CD4-positive, alpha-beta memory T cell (primary cell): ENCODE results near the gene RPS25. TPM values are rescaled to one million over a fixed set of nuclear protein-coding genes. Genes with fewer than 3 reads are reported as not detected.
A peak's percentile ranks its signal among the peaks of the same experiment; 100 is the strongest.
"Not testable (repeated sequence)": the region's sequence is repeated elsewhere in the genome, so short reads cannot be mapped to it uniquely, and the experiment has no call there.

Experiments used
- CTCF ChIA-PET: fragments of 350-600 bp; sonication (Branson Sonifier 250); formaldehyde crosslinking; loops from one replicate; lab custom pipeline; 2021; ENCODE audit warnings: inconsistent platforms; ENCODE audit not compliant: partially characterized antibody; lab: Charles Lee
- POLR2A ChIA-PET: fragments of 350-600 bp; sonication (Branson Sonifier 250); formaldehyde crosslinking; loops from one replicate; lab custom pipeline; 2021; ENCODE audit not compliant: partially characterized antibody; lab: Charles Lee
- DNase-seq, 5 donors: peaks; one replicate each; pipeline versions ENCODE4 v3.0.0 to v3.0.0-alpha.2; 2020 to 2022; ENCODE audit warnings: mixed read lengths in 1 of 5
- H3K27ac ChIP-seq: one replicate; pipeline ENCODE4 v1.7.0; 2013; ENCODE audit warnings: low read depth, low read length
- H3K27me3 ChIP-seq: 2 replicates; pipeline ENCODE4 v1.7.0; 2013; ENCODE audit warnings: mild to moderate bottlenecking, low read length, moderate library complexity; ENCODE audit not compliant: insufficient read depth
- H3K36me3 ChIP-seq: 2 replicates; pipeline ENCODE4 v1.7.0; 2013; ENCODE audit warnings: mild to moderate bottlenecking, low read length, moderate library complexity; ENCODE audit not compliant: insufficient read depth
- H3K4me1 ChIP-seq: 2 replicates; pipeline ENCODE4 v1.7.0; 2013; ENCODE audit warnings: mild to moderate bottlenecking, low read length, moderate library complexity; ENCODE audit not compliant: insufficient read depth
- H3K4me3 ChIP-seq, 2 donors: one replicate each; pipeline ENCODE4 v1.7.0; 2013; ENCODE audit warnings: low read length in 2 of 2, mild to moderate bottlenecking in 1 of 2
- H3K9me3 ChIP-seq, 2 donors: one replicate each; pipeline ENCODE4 v1.7.0; 2013; ENCODE audit warnings: low read length in 2 of 2, control low read depth in 1 of 2; ENCODE audit not compliant: control insufficient read depth in 1 of 2
- H3K27ac Mint-ChIP-seq, 7 donors: one replicate each; pipeline ENCODE4 v1.8.0; 2020 to 2021; ENCODE audit warnings: mixed read lengths in 7 of 7, mild to moderate bottlenecking in 6 of 7, inconsistent platforms in 3 of 7, moderate library complexity in 3 of 7
- H3K27me3 Mint-ChIP-seq, 2 donors: one replicate each; pipeline ENCODE4 v1.8.0; 2020 to 2021; ENCODE audit warnings: mixed read lengths in 2 of 2
- H3K36me3 Mint-ChIP-seq, 2 donors: one replicate each; pipeline ENCODE4 v1.8.0; 2020 to 2021; ENCODE audit warnings: mixed read lengths in 2 of 2, inconsistent platforms in 1 of 2, mild to moderate bottlenecking in 1 of 2
- H3K4me1 Mint-ChIP-seq, 4 donors: one replicate each; pipeline ENCODE4 v1.8.0; 2020 to 2021; ENCODE audit warnings: mixed read lengths in 4 of 4, mild to moderate bottlenecking in 1 of 4
- H3K4me3 Mint-ChIP-seq, 8 donors: one replicate each; pipeline ENCODE4 v1.8.0; 2020 to 2021; ENCODE audit warnings: mixed read lengths in 8 of 8, mild to moderate bottlenecking in 7 of 8, moderate library complexity in 6 of 8, inconsistent platforms in 3 of 8
- H3K9me3 Mint-ChIP-seq, 8 donors: one replicate each; pipeline ENCODE4 v1.8.0; 2020 to 2021; ENCODE audit warnings: mixed read lengths in 8 of 8, mild to moderate bottlenecking in 5 of 8, inconsistent platforms in 3 of 8, moderate library complexity in 1 of 8
- intact Hi-C: fragments of 100-400 bp; cut with micrococcal nuclease; formaldehyde crosslinking; loops from one replicate; pipeline ENCODE4 v1.15.1; 2023
- polyA plus RNA-seq, 2 donors: library from polyadenylated mRNA; unstranded; fragments of 300-500 nt; fragmentation: Illumina TruSeq; gene quantifications; one replicate each; pipeline ENCODE4 v1.2.3, GENCODE V29; 2021
- total RNA-seq, 2 experiments: library from RNA; stranded (reverse); gene quantifications; one replicate each; pipeline ENCODE4 v1.2.3, GENCODE V29; 2021

The RPS25 gene
- total and polyA plus RNA-seq, 4 experiments from 2014 or later: 2,545 to 5,786 (median 3,691) TPM

GRCh38 chr11:119042927-119043326 is 24.8 kb upstream of the RPS25 start:
- peaks cover 24% of the 10 kb centered on the region for H3K36me3 ChIP-seq
- H3K9me3 ChIP-seq: no peaks in the 10 kb centered on the region
- H3K27me3 Mint-ChIP-seq: peaks cover 0 to 2% of the 10 kb centered on the region in 2 donors
- H3K9me3 Mint-ChIP-seq: peaks cover 0 to 3% (median 0%) of the 10 kb centered on the region in 8 donors
- no peak overlapping the region for H3K4me3 ChIP-seq
- H3K4me1 ChIP-seq: no peaks in the 10 kb centered on the region
- H3K4me3 Mint-ChIP-seq: no peak overlapping the region
- intact Hi-C loops: no loop called here
- peaks cover 5 to 31% of the 10 kb centered on the region in 2 donors for H3K36me3 Mint-ChIP-seq
- H3K27me3 ChIP-seq: no peaks in the 10 kb centered on the region
- POLR2A ChIA-PET: interaction anchor here (3.0 kb wide), 1 partner anchor 14 kb away, joined by 9 read pairs; the partner anchor contains the start of gene HYOU1
- H3K27ac Mint-ChIP-seq: no peak overlapping the region
- H3K4me1 Mint-ChIP-seq: peaks cover 0 to 2% (median under 1%) of the 10 kb centered on the region in 4 donors
- CTCF ChIA-PET: interaction anchor here (1.6 kb wide), 1 partner anchor 42 kb away, joined by 5 read pairs; the partner anchor contains the start of gene HMBS
- no peak overlapping the region for H3K27ac ChIP-seq
- no peak for DNase-seq

- Histone ChIP-seq H3K4me3 (no peak overlapping the region), H3K36me3 (peaks cover 15% of the 10 kb centered on the region), H3K27me3 (no peaks in the 10 kb centered on the region), H3K27ac (no peak overlapping the region), H3K4me1 (no peaks in the 10 kb centered on the region), H3K9me3 (no peaks in the 10 kb centered on the region)
- H3K4me3 Mint-ChIP-seq: no peak overlapping the region
- H3K4me1 Mint-ChIP-seq: peaks cover 0 to 2% (median under 1%) of the 10 kb centered on the region in 4 donors
- intact Hi-C loops: no loop called here
- peaks cover 0 to 3% (median 0%) of the 10 kb centered on the region in 8 donors for H3K9me3 Mint-ChIP-seq
- ChIA-PET POLR2A (interaction anchor here (1.2 to 3.0 kb wide), 2 partner anchors 15 to 53 kb away, joined by 4 to 9 read pairs; partner anchors contain the start of gene HYOU1), CTCF (interaction anchor here (0.5 to 2.7 kb wide), 2 partner anchors 11 to 370 kb away, joined by 3 to 7 read pairs; partner anchors contain the start of gene SLC37A4)
- DNase-seq: no peak
- H3K36me3 Mint-ChIP-seq: peaks cover 0 to 23% of the 10 kb centered on the region in 2 donors
- no peak overlapping the region for H3K27ac Mint-ChIP-seq
- H3K27me3 Mint-ChIP-seq: peaks cover 0 to 2% of the 10 kb centered on the region in 2 donors
These were observed 23.8 kb upstream of the RPS25 start for GRCh38 chr11:119041821-119042514.

- H3K27me3 Mint-ChIP-seq, H3K9me3 Mint-ChIP-seq, H3K9me3 ChIP-seq, H3K27me3 ChIP-seq, DNase-seq, H3K4me3 Mint-ChIP-seq, H3K4me3 ChIP-seq, H3K4me1 ChIP-seq, H3K36me3 Mint-ChIP-seq, H3K36me3 ChIP-seq, intact Hi-C loops, H3K4me1 Mint-ChIP-seq, H3K27ac ChIP-seq: not testable (repeated sequence)
- ChIA-PET CTCF (interaction anchor here (1.1 to 2.7 kb wide), 3 partner anchors 8 to 44 kb away, joined by 3 to 7 read pairs (median 3); partner anchors contain the start of gene SLC37A4), POLR2A (interaction anchor here (1.4 kb wide), 1 partner anchor 28 kb away, joined by 3 read pairs; the partner anchor contains the start of gene VPS11)
- peak overlapping the region in 1 of 7 donors; percentile 10 for H3K27ac Mint-ChIP-seq
These were observed 21.3 kb upstream of the RPS25 start for GRCh38 chr11:119039471-119039870.

GRCh38 chr11:119038884-119039283 is 20.7 kb upstream of the RPS25 start:
- peaks cover 0 to 2% of the 10 kb centered on the region in 2 donors for H3K27me3 Mint-ChIP-seq
- no peak overlapping the region for H3K4me3 Mint-ChIP-seq
- intact Hi-C loops: no loop called here
- DNase-seq: no peak
- Histone ChIP-seq H3K36me3 (no peaks in the 10 kb centered on the region), H3K27me3 (no peaks in the 10 kb centered on the region), H3K9me3 (no peaks in the 10 kb centered on the region), H3K4me1 (no peaks in the 10 kb centered on the region), H3K27ac (no peak overlapping the region), H3K4me3 (no peak overlapping the region)
- no peaks in the 10 kb centered on the region for H3K36me3 Mint-ChIP-seq
- peak overlapping the region in 1 of 7 donors; percentile 10 for H3K27ac Mint-ChIP-seq
- H3K4me1 Mint-ChIP-seq: peaks cover 0 to 2% (median under 1%) of the 10 kb centered on the region in 4 donors
- ChIA-PET POLR2A (interaction anchor here (1.4 kb wide), 1 partner anchor 29 kb away, joined by 3 read pairs; the partner anchor contains the start of gene VPS11), CTCF (interaction anchor here (1.3 kb wide), 1 partner anchor 43 kb away, joined by 3 read pairs; no protein-coding TSS in a partner anchor)
- peaks cover 0 to 2% (median 0%) of the 10 kb centered on the region in 8 donors for H3K9me3 Mint-ChIP-seq

GRCh38 chr11:119034813-119035212 is 16.7 kb upstream of the RPS25 start:
- POLR2A ChIA-PET: no interaction called here
- no peaks in the 10 kb centered on the region for H3K36me3 Mint-ChIP-seq

GRCh38 chr11:119033421-119033820 is 15.3 kb upstream of the RPS25 start:
- H3K4me1 ChIP-seq: peaks cover 17% of the 10 kb centered on the region
- intact Hi-C loops, H3K27ac Mint-ChIP-seq, H3K4me3 Mint-ChIP-seq, H3K27ac ChIP-seq, H3K4me3 ChIP-seq, DNase-seq, H3K36me3 Mint-ChIP-seq, H3K9me3 ChIP-seq, H3K27me3 ChIP-seq, H3K27me3 Mint-ChIP-seq, H3K36me3 ChIP-seq, H3K9me3 Mint-ChIP-seq: not testable (repeated sequence)
- ChIA-PET CTCF (interaction anchor here (1.6 kb wide), 1 partner anchor 36 kb away, joined by 5 read pairs; the partner anchor contains the start of gene CENATAC), POLR2A (interaction anchor here (0.7 to 1.0 kb wide), 2 partner anchors 36 to 68 kb away, joined by 3 read pairs; partner anchors contain the start of genes CENATAC and DPAGT1)
- H3K4me1 Mint-ChIP-seq: peaks cover 13 to 29% (median 16%) of the 10 kb centered on the region in 4 donors

More at GRCh38 chr11:119034813-119035212, 16.7 kb upstream of the RPS25 start:
- H3K27me3 ChIP-seq: no peaks in the 10 kb centered on the region
- CTCF ChIA-PET: no interaction called here
- no peaks in the 10 kb centered on the region for H3K36me3 ChIP-seq
- Mint-ChIP-seq H3K27me3 (no peaks in the 10 kb centered on the region), H3K27ac (no peak overlapping the region), H3K9me3 (no peaks in the 10 kb centered on the region), H3K4me3 (no peak overlapping the region), H3K4me1 (peaks cover 2 to 16% (median 2%) of the 10 kb centered on the region in 4 donors)
- H3K4me3 ChIP-seq: no peak overlapping the region
- no peak for DNase-seq
- peaks cover 4% of the 10 kb centered on the region for H3K4me1 ChIP-seq
- intact Hi-C loops: no loop called here
- H3K9me3 ChIP-seq: no peaks in the 10 kb centered on the region
- H3K27ac ChIP-seq: no peak overlapping the region

- Mint-ChIP-seq H3K27me3 (no peaks in the 10 kb centered on the region), H3K4me1 (peaks cover 13 to 39% (median 19%) of the 10 kb centered on the region in 4 donors), H3K9me3 (no peaks in the 10 kb centered on the region), H3K4me3 (peak overlapping the region in 4 of 8 donors; percentile 0 to 59 (median 40)), H3K27ac (peak overlapping the region in 3 of 7 donors; percentile 9 to 64 (median 39)), H3K36me3 (peaks cover 0 to 2% of the 10 kb centered on the region in 2 donors)
- DNase-seq: no peak
- H3K36me3 ChIP-seq: no peaks in the 10 kb centered on the region
- H3K27ac ChIP-seq: no peak overlapping the region
- ChIA-PET POLR2A (interaction anchor here (1.9 to 6.2 kb wide), 6 partner anchors 14 to 70 kb away, joined by 4 to 135 read pairs (median 14); partner anchors contain the start of genes CENATAC, DPAGT1, HYOU1 and RPS25), CTCF (interaction anchor here (0.8 to 3.1 kb wide), 11 partner anchors 9 to 165 kb away, joined by 3 to 16 read pairs (median 5); partner anchors contain the start of genes CENATAC, HYOU1, RPS25 and TRAPPC4)
- no peak overlapping the region for H3K4me3 ChIP-seq
- intact Hi-C loops: loop anchor here (2.0 kb wide), 1 partner anchor 35 kb away; the partner anchor contains the start of gene VPS11
- no peaks in the 10 kb centered on the region for H3K27me3 ChIP-seq
- no peaks in the 10 kb centered on the region for H3K9me3 ChIP-seq
- H3K4me1 ChIP-seq: peaks cover 19% of the 10 kb centered on the region
These were observed 13.8 kb upstream of the RPS25 start for GRCh38 chr11:119031912-119032280.
